Retinal pigment epithelial cell (primary cell): ENCODE measurements around the gene BCL2L11.

Experiments used
- DNase-seq: peaks from one replicate; pipeline ENCODE4 v3.0.0-alpha.2; 2010; ENCODE audit warnings: low read depth
- H3K4me3 ChIP-seq: 2 replicates; pipeline ENCODE4 v1.5.1; 2011; ENCODE audit warnings: mild to moderate bottlenecking, low read length, control low read depth, moderate library complexity
- TF ChIP-seq, protein P1 (sequence below): conservative IDR thresholded peaks from 2 replicates; pipeline ENCODE4 v1.5.1; 2011; ENCODE audit warnings: low read depth, low read length, control low read depth, inconsistent platforms

BCL2L11 gene

DNA sequence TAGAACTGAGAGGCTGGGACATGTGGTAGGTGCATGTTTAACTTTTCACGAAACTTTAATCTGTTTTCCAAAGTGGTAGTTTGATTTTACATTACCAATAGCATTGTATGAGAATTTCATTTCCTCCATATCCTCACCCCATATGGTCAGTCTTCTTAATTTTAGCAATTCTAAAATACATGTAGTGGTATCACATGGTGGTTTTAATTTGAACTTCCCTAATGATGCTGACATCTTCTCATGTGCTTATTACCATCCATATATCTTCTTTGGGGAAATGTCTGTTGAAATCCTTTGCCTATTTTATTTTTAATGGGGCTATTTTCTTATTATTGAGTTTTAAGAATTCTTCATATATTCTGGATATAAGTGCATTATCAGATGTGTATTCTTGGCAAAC lies 89.3 kb downstream of the BCL2L11 start:
- H3K4me3 ChIP-seq = no peak overlapping the region
- no peak for DNase-seq
- TF ChIP-seq, protein P1, sequence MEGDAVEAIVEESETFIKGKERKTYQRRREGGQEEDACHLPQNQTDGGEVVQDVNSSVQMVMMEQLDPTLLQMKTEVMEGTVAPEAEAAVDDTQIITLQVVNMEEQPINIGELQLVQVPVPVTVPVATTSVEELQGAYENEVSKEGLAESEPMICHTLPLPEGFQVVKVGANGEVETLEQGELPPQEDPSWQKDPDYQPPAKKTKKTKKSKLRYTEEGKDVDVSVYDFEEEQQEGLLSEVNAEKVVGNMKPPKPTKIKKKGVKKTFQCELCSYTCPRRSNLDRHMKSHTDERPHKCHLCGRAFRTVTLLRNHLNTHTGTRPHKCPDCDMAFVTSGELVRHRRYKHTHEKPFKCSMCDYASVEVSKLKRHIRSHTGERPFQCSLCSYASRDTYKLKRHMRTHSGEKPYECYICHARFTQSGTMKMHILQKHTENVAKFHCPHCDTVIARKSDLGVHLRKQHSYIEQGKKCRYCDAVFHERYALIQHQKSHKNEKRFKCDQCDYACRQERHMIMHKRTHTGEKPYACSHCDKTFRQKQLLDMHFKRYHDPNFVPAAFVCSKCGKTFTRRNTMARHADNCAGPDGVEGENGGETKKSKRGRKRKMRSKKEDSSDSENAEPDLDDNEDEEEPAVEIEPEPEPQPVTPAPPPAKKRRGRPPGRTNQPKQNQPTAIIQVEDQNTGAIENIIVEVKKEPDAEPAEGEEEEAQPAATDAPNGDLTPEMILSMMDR = no peak

DNA sequence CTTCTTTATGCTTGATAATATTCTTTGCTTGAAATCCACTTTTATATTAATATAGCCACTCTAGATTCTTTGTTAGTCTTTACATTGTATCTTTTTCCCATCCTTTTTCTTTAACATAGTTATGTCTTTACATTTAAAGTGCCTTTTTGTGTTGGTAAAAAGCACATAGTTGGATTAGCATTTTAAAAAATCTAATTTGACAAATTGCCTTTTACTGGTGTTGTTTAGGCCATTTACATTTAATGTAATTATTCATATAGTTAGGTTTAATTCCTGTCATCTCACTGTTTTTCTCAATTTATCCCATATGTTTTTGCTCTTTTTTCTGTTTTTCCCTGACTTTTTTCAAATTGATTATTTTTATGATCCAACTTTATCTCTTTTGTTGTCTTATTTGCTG lies 93.2 kb downstream of the BCL2L11 start:
- TF ChIP-seq, protein P1 = no peak
- no peak for DNase-seq

DNA sequence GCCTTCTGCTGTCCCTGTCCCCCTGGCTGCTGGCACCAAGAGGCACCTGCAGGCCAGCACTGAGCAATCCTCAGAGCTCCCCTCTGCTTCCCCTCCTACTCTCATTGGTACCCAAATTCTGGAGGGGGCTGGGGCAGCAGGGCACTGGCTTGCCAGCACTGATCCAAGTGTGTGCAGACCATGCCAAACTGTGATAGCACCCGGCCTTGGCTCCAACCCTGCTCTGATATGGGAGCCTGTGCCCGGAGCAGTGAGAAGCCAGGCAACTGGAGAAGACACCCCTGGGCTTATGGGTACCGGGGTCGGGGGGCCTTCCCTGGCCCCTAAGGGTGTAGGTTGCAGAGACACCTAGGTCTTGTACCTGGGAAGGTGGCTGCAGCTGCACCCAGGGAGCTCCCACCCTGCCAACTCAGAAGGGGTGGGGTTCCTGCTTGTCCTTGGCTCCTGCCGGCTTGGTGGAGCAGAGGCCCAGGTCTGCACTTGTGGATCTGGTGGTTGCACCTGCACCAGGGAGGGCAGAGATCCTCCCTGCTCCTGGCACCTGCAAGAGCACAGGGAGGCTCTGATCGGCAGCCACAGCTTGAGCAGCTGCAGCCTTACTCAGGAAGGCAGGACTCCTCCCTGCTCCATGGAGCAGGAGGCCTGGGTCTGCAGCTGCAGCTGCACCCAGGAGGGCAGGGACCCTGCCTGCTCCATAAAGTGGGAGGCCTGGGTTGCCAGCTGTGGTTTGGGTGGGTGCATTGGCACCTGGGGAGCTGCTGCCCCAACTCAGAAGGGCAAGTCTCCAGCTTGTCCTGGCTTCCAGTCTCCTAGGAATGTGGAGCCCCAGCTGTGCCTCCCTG lies 96.3 kb downstream of the BCL2L11 start:
- no peak for DNase-seq
- H3K4me3 ChIP-seq = no peak overlapping the region
- TF ChIP-seq, protein P1 = no peak

More for the DNA sequence above, 93.2 kb downstream of the BCL2L11 start:
- no peak overlapping the region for H3K4me3 ChIP-seq
